Upper lobe of left lung (tissue), 6 donors: ENCODE measurements around the gene ATP4A. TPM values are rescaled to one million over a fixed set of nuclear protein-coding genes. Genes with fewer than 3 reads are reported as not detected.
A peak's percentile ranks its signal among the peaks of the same experiment; 100 is the strongest.

Experiments used
- ATAC-seq, 2 donors: fragments of 200-7000 bp; cut with Tn5 transposase; one replicate each; pipeline ENCODE4 v1.9.1; 2022; ENCODE audit warnings: mild to moderate bottlenecking in 2 of 2, moderate library complexity in 2 of 2; ENCODE audit not compliant: low FRiP score in 2 of 2
- DNase-seq, 2 donors: peaks; one replicate each; pipeline ENCODE4 v3.0.0-alpha.2; 2019 to 2020
- H3K27ac ChIP-seq, 4 donors: fragments of 200-600 bp; sonication (generic); one replicate each; pipeline ENCODE4 v1.5.1; 2016 to 2019
- H3K27me3 ChIP-seq, 4 donors: fragments of 200-600 bp; sonication (generic); one replicate each; pipeline ENCODE4 v1.5.1; 2017 to 2019
- H3K36me3 ChIP-seq, 4 donors: fragments of 200-600 bp; sonication (generic); one replicate each; pipeline ENCODE4 v1.5.1; 2016 to 2019
- H3K4me1 ChIP-seq, 4 donors: fragments of 200-600 bp; sonication (generic); one replicate each; pipeline ENCODE4 v1.5.1; 2018 to 2019
- H3K4me3 ChIP-seq, 4 donors: fragments of 200-600 bp; sonication (generic); one replicate each; pipeline ENCODE4 v1.5.1; 2017 to 2019; ENCODE audit warnings: mild to moderate bottlenecking in 2 of 4, moderate library complexity in 1 of 4
- H3K9me3 ChIP-seq, 4 donors: fragments of 200-600 bp; sonication (generic); one replicate each; pipeline ENCODE4 v1.5.1; 2018 to 2019
- CTCF ChIP-seq, 6 experiments: fragments of 450-650 bp in 4 of 6; fragments of 200-600 bp in 2 of 6; sonication (generic) in 2 of 6; IDR thresholded peaks; one replicate each; pipeline ENCODE4 v1.5.1; 2016 to 2019; ENCODE audit warnings: antibody characterized with exemption in 6 of 6
- EP300 ChIP-seq, 4 donors: sonication (generic); formaldehyde crosslinking; IDR thresholded peaks; one replicate each; pipeline ENCODE4 v1.5.1; 2017; ENCODE audit warnings: antibody characterized with exemption in 4 of 4, control low read depth in 2 of 4
- POLR2A ChIP-seq, 4 donors: fragments of 450-650 bp; IDR thresholded peaks; one replicate each; pipeline ENCODE4 v1.5.1; 2016 to 2017; ENCODE audit warnings: antibody characterized with exemption in 4 of 4, mild to moderate bottlenecking in 2 of 4
- POLR2AphosphoS5 ChIP-seq, 2 donors: sonication (generic); formaldehyde crosslinking; IDR thresholded peaks; one replicate each; pipeline ENCODE4 v1.5.1; 2017; ENCODE audit warnings: antibody characterized with exemption in 2 of 2
- WGBS, 2 donors: methylation state at CpG; one replicate each; pipeline ENCODE4 v1.1.5; 2017 to 2018; 5-methylcytosine and 5-hydroxymethylcytosine counted together
- total RNA-seq, 6 donors: library from RNA; depleted of rRNA in 4 of 6; stranded (reverse); fragments of >200 nt in 4 of 6; gene quantifications; one replicate each; pipeline versions ENCODE4 v1.1.0 to v1.2.1, GENCODE V29; 2016 to 2021
- donor health status: DM: no; HTN: no; CAD: no; lungs with moderate emphysema.
- donor health status: DM: no; HTN: yes; CAD: no; lungs with severe emphysema.

ATP4A gene
- total RNA-seq, 6 donors from 2014 or later: not detected

- no peak for TF ChIP-seq CTCF (IDR thresholded peaks at IDR 0.05)
- Histone ChIP-seq H3K9me3 (no peaks in the 10 kb centered on the region), H3K4me3 (no peak overlapping the region), H3K27me3 (peaks cover 0 to 4% (median 0%) of the 10 kb centered on the region in 4 donors), H3K36me3 (no peaks in the 10 kb centered on the region), H3K27ac (no peak overlapping the region), H3K4me1 (no peaks in the 10 kb centered on the region)
- no peak for DNase-seq
- no peak for ATAC-seq
- WGBS, 2 donors: 84 to 85% methylated on average over 12 of the region's 12 CpGs
Observed at GRCh38 chr19:35522745-35523327, 40.6 kb downstream of the ATP4A start.

- H3K27me3 ChIP-seq: peaks cover 0 to 4% (median 0%) of the 10 kb centered on the region in 4 donors
- no peaks in the 10 kb centered on the region for H3K9me3 ChIP-seq
- ATAC-seq (no peak), DNase-seq (no peak)
- H3K27ac ChIP-seq: no peak overlapping the region
- H3K4me3 ChIP-seq: no peak overlapping the region
- no peaks in the 10 kb centered on the region for H3K36me3 ChIP-seq
- no peak for TF ChIP-seq CTCF (IDR thresholded peaks at IDR 0.05)
- TF ChIP-seq POLR2AphosphoS5 (IDR thresholded peaks at IDR 0.05): no peak
- TF ChIP-seq POLR2A (IDR thresholded peaks at IDR 0.05): no peak
- no peak for TF ChIP-seq EP300 (IDR thresholded peaks at IDR 0.05)
- WGBS, 2 donors: 69 to 76% methylated on average over 7 to 16 of the region's 16 CpGs
- H3K4me1 ChIP-seq: no peaks in the 10 kb centered on the region
Observed at GRCh38 chr19:35521124-35521743, 42.2 kb downstream of the ATP4A start.

- Histone ChIP-seq H3K9me3 (no peaks in the 10 kb centered on the region), H3K27me3 (no peaks in the 10 kb centered on the region), H3K27ac (no peak overlapping the region), H3K4me3 (no peak overlapping the region), H3K4me1 (peaks cover 0 to 2% (median 0%) of the 10 kb centered on the region in 4 donors), H3K36me3 (no peaks in the 10 kb centered on the region)
- 54 to 60% methylated on average over 7 of the region's 7 CpGs for WGBS, 2 donors
- ATAC-seq (no peak), DNase-seq (no peak)
- TF ChIP-seq EP300 (IDR thresholded peaks at IDR 0.05) (no peak), POLR2AphosphoS5 (IDR thresholded peaks at IDR 0.05) (no peak), POLR2A (IDR thresholded peaks at IDR 0.05) (no peak), CTCF (IDR thresholded peaks at IDR 0.05) (no peak)
Observed at GRCh38 chr19:35519291-35519690, 44.2 kb downstream of the ATP4A start.

- no peaks in the 10 kb centered on the region for H3K36me3 ChIP-seq
- H3K4me3 ChIP-seq: no peak overlapping the region
- DNase-seq (peak in 1 of 2 donors; percentile 35), ATAC-seq (no peak)
- no peaks in the 10 kb centered on the region for H3K9me3 ChIP-seq
- peaks cover 0 to 7% (median 0%) of the 10 kb centered on the region in 4 donors for H3K4me1 ChIP-seq
- WGBS, 2 donors: 46% methylated on average over 5 to 6 of the region's 6 CpGs
- H3K27me3 ChIP-seq: no peaks in the 10 kb centered on the region
- peak in 1 of 4 donors; percentile 17 for TF ChIP-seq EP300 (IDR thresholded peaks at IDR 0.05)
- TF ChIP-seq POLR2A (IDR thresholded peaks at IDR 0.05): no peak
- TF ChIP-seq POLR2AphosphoS5 (IDR thresholded peaks at IDR 0.05): peak in 1 of 2 donors; percentile 34
- no peak for TF ChIP-seq CTCF (IDR thresholded peaks at IDR 0.05)
- no peak overlapping the region for H3K27ac ChIP-seq
Observed at GRCh38 chr19:35518313-35518712, 45.1 kb downstream of the ATP4A start.

- Histone ChIP-seq H3K27me3 (no peaks in the 10 kb centered on the region), H3K27ac (no peak overlapping the region), H3K4me3 (no peak overlapping the region), H3K4me1 (peaks cover 0 to 7% (median 0%) of the 10 kb centered on the region in 4 donors), H3K9me3 (no peaks in the 10 kb centered on the region), H3K36me3 (no peaks in the 10 kb centered on the region)
- 82 to 85% methylated on average over 2 of the region's 2 CpGs for WGBS, 2 donors
- no peak for ATAC-seq
- DNase-seq: no peak
- TF ChIP-seq POLR2AphosphoS5 (IDR thresholded peaks at IDR 0.05) (no peak), POLR2A (IDR thresholded peaks at IDR 0.05) (no peak), CTCF (IDR thresholded peaks at IDR 0.05) (no peak), EP300 (IDR thresholded peaks at IDR 0.05) (no peak)
Observed at GRCh38 chr19:35517342-35517741, 46.1 kb downstream of the ATP4A start.
